HG03103 (cell line): ENCODE results near the gene IVD.
A peak's percentile ranks its signal among the peaks of the same experiment; 100 is the strongest.

ENCODE experiments used
- ATAC-seq: cut with Tn5 transposase; IDR thresholded peaks from one replicate; pipeline ENCODE4 v1.9.1; 2021; ENCODE audit warnings: low read depth; ENCODE audit not compliant: unreplicated experiment

IVD gene

GRCh38 chr15:40372981-40373380 lies 32.6 kb upstream of the IVD start:
- no peak for ATAC-seq

- ATAC-seq: no peak
These were observed 28.0 kb upstream of the IVD start for GRCh38 chr15:40377606-40378005.

GRCh38 chr15:40379374-40379773 lies 26.2 kb upstream of the IVD start:
- no peak for ATAC-seq

- no peak for ATAC-seq
These were observed 25.7 kb upstream of the IVD start for GRCh38 chr15:40379853-40380252.

- no peak for ATAC-seq
These were observed 25.0 kb upstream of the IVD start for GRCh38 chr15:40380636-40381035.

- no peak for ATAC-seq
These were observed 23.6 kb upstream of the IVD start for GRCh38 chr15:40381818-40382529.

GRCh38 chr15:40382580-40383456 lies 22.8 kb upstream of the IVD start, which contains the start of gene KNSTRN:
Gene KNSTRN, plus strand, starts transcription at chr15:40382721. Its CDS starts 115 bp downstream, at chr15:40382836.
- peak; percentile 97 for ATAC-seq

- ATAC-seq: no peak
These were observed 19.1 kb upstream of the IVD start for GRCh38 chr15:40386480-40386879.

- no peak for ATAC-seq
These were observed 16.4 kb upstream of the IVD start for GRCh38 chr15:40388941-40389823.

GRCh38 chr15:40389824-40390595 lies 15.6 kb upstream of the IVD start:
- ATAC-seq: no peak

- ATAC-seq: no peak
These were observed 12.3 kb upstream of the IVD start for GRCh38 chr15:40392986-40393948.

- no peak for ATAC-seq
These were observed 7.7 kb upstream of the IVD start for GRCh38 chr15:40397688-40398412.

GRCh38 chr15:40398413-40398873 lies 7.2 kb upstream of the IVD start:
- ATAC-seq: no peak

GRCh38 chr15:40399370-40399769 lies 6.2 kb upstream of the IVD start:
- ATAC-seq: no peak

GRCh38 chr15:40407330-40407990 lies 1.9 kb downstream of the IVD start:
- ATAC-seq: peak; percentile 57

- no peak for ATAC-seq
These were observed 3.8 kb downstream of the IVD start for GRCh38 chr15:40409366-40409765.

GRCh38 chr15:40410476-40410875 lies 4.9 kb downstream of the IVD start:
- ATAC-seq: no peak
